ENCODE measurements around the gene SENP1. TPM values are rescaled to one million over a fixed set of nuclear protein-coding genes. Genes with fewer than 3 reads are reported as not detected.

Gene SENP1
- total and polyA plus RNA-seq, 7 donors, result 3.2 to 10.2 (median 6.3) TPM

DNA sequence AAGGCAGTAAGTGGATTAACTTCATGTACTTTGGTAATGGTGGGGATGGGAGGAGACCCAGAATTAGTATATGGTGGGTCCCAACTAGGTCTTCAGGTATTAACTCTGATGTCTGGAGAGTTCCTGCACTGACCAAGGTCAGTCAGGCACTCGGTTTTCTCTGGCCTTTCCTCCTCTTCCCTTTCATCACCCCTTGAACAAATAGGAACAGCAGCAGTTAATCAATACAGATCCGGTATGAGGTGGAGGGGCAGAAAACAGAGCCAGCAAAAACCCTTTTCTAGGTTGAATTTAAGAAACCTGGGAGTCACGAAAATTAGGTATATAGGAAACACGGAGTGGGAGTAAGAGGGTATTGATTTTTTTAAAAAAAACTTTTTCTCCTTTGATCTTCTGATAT lies 17.3 kb upstream of the SENP1 start:
- H3K36me3 ChIP-seq (ENCODE audit: insufficient read depth in 1 of 2, low read depth in 1 of 2), result peaks cover 3 to 40% of the 10 kb centered on the region in 2 donors
- H3K4me1 ChIP-seq, result peaks cover 21% of the 10 kb centered on the region
- no peak for DNase-seq
- H3K4me3 ChIP-seq, result peak overlapping the region; percentile 75
- TF ChIP-seq, protein P1, sequence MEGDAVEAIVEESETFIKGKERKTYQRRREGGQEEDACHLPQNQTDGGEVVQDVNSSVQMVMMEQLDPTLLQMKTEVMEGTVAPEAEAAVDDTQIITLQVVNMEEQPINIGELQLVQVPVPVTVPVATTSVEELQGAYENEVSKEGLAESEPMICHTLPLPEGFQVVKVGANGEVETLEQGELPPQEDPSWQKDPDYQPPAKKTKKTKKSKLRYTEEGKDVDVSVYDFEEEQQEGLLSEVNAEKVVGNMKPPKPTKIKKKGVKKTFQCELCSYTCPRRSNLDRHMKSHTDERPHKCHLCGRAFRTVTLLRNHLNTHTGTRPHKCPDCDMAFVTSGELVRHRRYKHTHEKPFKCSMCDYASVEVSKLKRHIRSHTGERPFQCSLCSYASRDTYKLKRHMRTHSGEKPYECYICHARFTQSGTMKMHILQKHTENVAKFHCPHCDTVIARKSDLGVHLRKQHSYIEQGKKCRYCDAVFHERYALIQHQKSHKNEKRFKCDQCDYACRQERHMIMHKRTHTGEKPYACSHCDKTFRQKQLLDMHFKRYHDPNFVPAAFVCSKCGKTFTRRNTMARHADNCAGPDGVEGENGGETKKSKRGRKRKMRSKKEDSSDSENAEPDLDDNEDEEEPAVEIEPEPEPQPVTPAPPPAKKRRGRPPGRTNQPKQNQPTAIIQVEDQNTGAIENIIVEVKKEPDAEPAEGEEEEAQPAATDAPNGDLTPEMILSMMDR (IDR thresholded peaks at IDR 0.05), result no peak
- ATAC-seq, result no peak
- intact Hi-C loops (cut with DNase I), result no loop called here
- 53 to 75% (median 61%) methylated on average over 4 of the region's 4 CpGs for WGBS, 3 donors
- no peaks in the 10 kb centered on the region for H3K9me3 ChIP-seq
- no peaks in the 10 kb centered on the region for H3K27me3 ChIP-seq (ENCODE audit: insufficient read depth in 3 of 3, low read length in 2 of 3)
- H3K27ac ChIP-seq, result peak overlapping the region; percentile 87

- intact Hi-C loops (cut with DNase I), result no loop called here
- Histone ChIP-seq H3K4me3 (peak overlapping the region; percentile 75), H3K27ac (peak overlapping the region; percentile 87), H3K27me3 (ENCODE audit: insufficient read depth in 3 of 3, low read length in 2 of 3) (no peaks in the 10 kb centered on the region), H3K36me3 (ENCODE audit: insufficient read depth in 1 of 2, low read depth in 1 of 2) (peaks cover 0 to 31% of the 10 kb centered on the region in 2 donors), H3K4me1 (peaks cover 17% of the 10 kb centered on the region), H3K9me3 (no peaks in the 10 kb centered on the region)
- 40 to 61% (median 40%) methylated on average over 2 of the region's 2 CpGs for WGBS, 3 donors
- no peak for DNase-seq
- TF ChIP-seq, protein P1 (IDR thresholded peaks at IDR 0.05), result no peak
- peak; percentile 15 to 42 (median 29) for ATAC-seq
These were observed 16.4 kb upstream of the SENP1 start for GRCh38 chr12:48122065-48122834.

DNA sequence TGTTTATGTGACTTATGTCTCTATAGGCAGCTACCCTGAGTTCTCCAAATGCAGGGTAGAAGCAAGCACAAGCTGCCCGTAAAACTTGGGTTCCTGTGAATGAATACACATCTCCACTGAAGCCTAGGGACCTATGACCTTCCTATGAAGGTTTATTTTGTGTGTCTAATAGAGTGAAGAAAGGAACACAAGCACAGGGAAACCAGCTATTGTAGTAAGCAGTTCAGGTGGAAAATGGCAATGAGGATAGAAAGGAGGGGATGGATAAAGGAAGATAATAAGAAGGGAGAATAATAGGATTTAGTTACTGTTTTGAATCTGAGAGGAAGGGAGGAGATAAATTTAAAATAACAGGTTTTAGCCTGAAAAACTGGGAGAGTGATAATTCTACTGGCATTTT lies 15.6 kb upstream of the SENP1 start:
- 52 to 72% (median 71%) methylated on average over 1 of the region's 1 CpG for WGBS, 3 donors
- Histone ChIP-seq H3K4me1 (peaks cover 17% of the 10 kb centered on the region), H3K9me3 (no peaks in the 10 kb centered on the region), H3K36me3 (ENCODE audit: insufficient read depth in 1 of 2, low read depth in 1 of 2) (peaks cover 0 to 29% of the 10 kb centered on the region in 2 donors), H3K27me3 (ENCODE audit: insufficient read depth in 3 of 3, low read length in 2 of 3) (no peaks in the 10 kb centered on the region), H3K4me3 (peak overlapping the region; percentile 75), H3K27ac (peak overlapping the region; percentile 87)
- intact Hi-C loops (cut with DNase I), result no loop called here
- ATAC-seq, result no peak
- TF ChIP-seq, protein P1 (IDR thresholded peaks at IDR 0.05), result no peak
- no peak for DNase-seq

GRCh38 chr12:48119834-48120195 lies 13.9 kb upstream of the SENP1 start:
- H3K4me1 ChIP-seq, result peaks cover 15% of the 10 kb centered on the region
- 6 to 10% (median 7%) methylated on average over 5 of the region's 5 CpGs for WGBS, 3 donors
- intact Hi-C loops (cut with DNase I), result no loop called here
- no peaks in the 10 kb centered on the region for H3K27me3 ChIP-seq (ENCODE audit: insufficient read depth in 3 of 3, low read length in 2 of 3)
- no peaks in the 10 kb centered on the region for H3K9me3 ChIP-seq
- peak; percentile 1 to 28 (median 5) for ATAC-seq
- TF ChIP-seq, protein P1 (IDR thresholded peaks at IDR 0.05), result no peak
- H3K4me3 ChIP-seq, result peak overlapping the region; percentile 75
- no peak for DNase-seq
- H3K27ac ChIP-seq, result peak overlapping the region; percentile 87
- peaks cover 0 to 22% of the 10 kb centered on the region in 2 donors for H3K36me3 ChIP-seq (ENCODE audit: insufficient read depth in 1 of 2, low read depth in 1 of 2)
